GM21423 (cell line): ENCODE results near the gene S100PBP.

Experiments
- ATAC-seq: cut with Tn5 transposase; IDR thresholded peaks from one replicate; pipeline ENCODE4 v1.9.1; 2021; ENCODE audit warnings: mild to moderate bottlenecking, moderate library complexity; ENCODE audit not compliant: unreplicated experiment

Gene S100PBP

DNA sequence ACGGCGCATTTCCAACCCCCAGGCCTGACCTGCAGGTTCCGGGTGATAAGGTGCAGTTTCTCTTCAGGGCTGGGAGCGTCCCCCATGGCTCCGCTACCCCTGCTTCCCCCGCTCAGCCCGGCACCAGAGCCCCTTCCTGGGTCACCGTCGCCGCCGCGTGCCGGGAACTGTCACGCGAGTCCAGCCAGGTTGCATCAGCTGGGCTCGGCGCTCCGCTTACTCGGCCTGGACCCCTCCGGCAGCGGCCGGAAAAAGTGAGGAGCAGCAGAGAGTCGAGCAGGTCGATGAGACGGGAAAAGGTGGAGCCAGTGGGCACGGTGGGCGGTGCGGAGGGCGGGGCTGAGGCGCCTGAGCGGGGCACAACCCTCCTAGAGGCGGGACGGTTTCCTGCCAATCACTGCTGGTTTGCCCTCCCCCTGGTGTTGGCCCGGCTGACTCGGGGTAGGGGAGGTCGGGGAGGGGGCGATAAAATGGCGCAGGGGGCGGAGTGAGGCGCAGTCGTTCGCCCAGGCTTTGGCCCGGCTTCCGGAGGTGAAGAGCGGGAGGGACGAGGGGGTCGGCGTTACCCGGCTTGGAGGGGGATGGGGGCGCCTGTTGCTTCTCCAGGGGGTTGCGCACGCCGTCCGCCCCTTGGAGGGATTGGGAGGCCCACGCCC is at the start of gene S100PBP, which contains the start of gene YARS1:
TSS of gene S100PBP (plus strand) at position 495 of the 656 bp plus-strand sequence. CDS start 8,447 bp downstream, outside the sequence.
TSS of gene YARS1 (minus strand) at position 200 of the 656 bp plus-strand sequence. CDS start at position 86, 114 bp downstream.
- ATAC-seq, result peak; percentile 86

DNA sequence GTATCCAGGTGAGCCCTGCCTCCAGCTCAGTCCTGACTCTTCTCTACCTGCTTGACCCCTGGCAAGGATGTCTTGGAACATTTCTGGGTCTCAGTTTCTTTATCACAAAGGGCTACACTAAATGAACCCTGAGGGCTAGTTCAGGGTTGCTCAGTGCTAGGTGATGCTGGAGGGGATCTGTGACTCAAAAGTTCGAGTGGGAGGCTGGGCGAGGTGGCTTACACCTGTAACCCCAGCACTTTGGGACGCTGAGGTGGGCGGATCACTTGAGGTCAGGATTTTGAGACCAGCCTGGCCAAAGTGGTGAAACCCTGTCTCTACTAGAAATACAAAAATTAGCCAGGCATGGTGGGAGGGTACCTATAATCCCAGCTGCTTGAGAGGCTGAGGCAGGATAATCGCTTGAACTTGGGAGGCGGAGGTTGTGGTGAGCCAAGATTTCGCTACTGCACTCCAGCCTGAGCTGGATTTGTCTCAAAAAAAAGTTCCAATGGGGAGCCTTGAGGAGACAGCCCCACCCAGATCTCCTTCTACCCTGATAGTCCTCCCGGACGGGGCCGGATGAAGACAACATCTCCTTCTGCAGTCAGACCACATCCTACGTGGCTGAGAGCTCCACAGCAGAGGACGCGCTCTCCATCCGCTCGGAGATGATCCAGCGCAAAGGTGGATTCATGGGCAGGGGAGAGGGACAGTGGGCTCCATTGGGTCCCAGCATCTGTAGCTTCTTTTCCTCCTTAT is 49.2 kb upstream of the S100PBP start:
- no peak for ATAC-seq

DNA sequence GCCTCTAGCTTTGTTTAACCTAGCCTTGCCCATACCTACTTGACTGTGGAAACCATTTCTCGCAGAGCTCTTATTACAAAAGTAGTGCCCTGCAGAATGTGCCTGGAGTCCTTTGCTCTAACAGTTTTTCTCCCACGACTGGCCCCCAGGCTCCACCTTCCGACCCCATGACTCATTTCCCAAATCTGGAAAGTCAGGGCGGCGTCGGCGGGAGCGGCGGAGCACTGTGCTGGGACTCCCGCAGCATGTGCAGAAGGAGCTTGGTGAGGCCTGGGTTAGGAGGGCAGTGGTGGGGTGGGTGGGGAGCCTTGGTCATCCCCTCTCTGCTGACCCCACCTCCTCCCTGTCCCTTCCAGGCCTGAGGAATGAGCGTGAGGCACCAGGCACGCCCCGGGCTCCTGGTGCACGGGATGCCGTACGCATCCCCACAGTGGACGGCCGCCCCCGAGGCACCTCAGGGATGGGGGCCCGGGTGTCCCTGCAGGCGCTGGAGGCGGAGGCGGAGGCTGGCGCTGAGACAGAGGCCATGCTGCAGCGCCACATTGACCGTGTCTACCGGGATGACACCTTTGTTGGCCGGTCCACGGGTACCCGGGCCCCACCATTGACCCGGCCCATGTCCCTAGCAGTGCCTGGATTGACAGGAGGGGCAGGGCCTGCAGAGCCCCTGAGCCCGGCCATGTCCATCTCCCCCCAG is 47.8 kb upstream of the S100PBP start:
- no peak for ATAC-seq

DNA sequence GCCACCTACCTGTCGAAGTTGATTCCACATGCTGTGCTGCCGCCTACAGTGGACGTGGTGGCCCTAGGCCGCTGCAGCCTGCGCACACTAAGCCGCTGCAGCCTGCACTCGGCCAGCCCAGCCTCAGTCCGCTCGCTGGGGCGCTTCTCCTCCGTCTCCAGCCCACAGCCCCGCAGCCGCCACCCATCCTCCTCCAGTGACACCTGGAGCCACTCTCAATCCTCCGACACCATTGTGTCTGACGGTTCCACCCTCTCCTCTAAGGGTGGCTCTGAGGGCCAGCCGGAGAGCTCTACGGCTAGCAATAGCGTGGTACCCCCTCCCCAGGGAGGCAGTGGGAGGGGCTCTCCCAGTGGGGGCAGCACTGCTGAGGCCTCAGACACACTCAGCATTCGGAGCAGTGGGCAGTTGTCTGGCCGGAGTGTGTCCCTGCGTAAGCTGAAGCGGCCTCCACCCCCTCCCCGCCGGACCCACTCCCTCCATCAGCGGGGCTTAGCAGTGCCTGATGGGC is 47.2 kb upstream of the S100PBP start:
- no peak for ATAC-seq

DNA sequence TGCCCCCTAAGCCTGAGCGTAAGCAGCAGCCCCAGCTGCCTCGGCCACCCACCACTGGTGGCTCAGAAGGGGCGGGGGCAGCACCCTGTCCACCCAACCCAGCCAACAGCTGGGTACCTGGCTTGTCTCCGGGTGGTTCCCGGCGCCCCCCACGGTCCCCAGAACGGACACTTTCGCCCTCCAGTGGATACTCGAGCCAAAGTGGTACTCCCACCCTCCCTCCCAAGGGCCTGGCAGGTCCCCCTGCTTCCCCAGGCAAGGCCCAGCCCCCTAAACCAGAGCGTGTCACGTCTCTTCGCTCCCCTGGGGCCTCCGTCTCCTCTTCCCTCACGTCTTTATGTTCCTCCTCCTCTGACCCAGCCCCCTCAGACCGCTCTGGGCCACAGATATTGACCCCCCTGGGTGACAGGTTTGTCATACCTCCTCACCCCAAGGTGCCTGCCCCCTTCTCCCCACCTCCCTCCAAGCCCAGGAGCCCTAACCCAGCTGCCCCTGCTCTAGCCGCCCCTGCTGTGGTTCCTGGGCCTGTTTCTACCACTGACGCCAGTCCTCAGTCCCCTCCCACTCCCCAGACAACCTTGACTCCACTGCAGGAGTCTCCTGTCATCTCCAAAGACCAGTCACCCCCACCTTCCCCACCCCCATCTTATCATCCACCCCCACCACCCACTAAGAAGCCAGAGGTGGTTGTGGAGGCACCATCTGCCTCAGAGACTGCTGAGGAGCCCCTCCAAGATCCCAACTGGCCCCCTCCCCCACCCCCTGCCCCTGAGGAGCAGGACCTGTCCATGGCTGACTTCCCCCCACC is 46.5 kb upstream of the S100PBP start:
- no peak for ATAC-seq

DNA sequence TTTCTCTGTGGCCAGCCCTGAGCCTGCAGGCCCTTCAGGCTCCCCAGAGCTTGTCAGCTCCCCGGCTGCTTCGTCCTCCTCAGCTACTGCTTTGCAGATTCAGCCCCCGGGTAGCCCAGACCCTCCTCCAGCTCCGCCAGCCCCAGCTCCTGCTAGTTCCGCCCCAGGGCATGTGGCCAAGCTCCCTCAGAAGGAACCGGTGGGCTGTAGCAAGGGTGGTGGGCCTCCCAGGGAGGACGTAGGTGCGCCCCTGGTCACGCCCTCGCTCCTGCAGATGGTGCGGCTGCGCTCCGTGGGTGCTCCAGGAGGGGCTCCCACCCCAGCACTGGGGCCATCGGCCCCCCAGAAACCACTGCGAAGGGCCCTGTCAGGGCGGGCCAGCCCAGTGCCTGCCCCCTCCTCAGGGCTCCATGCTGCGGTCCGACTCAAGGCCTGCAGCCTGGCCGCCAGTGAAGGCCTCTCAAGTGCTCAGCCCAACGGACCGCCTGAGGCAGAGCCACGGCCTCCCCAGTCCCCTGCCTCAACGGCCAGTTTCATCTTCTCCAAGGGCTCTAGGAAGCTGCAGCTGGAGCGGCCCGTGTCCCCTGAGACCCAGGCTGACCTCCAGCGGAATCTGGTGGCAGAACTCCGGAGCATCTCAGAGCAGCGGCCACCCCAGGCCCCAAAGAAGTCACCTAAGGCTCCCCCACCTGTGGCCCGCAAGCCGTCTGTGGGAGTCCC is 45.7 kb upstream of the S100PBP start:
- ATAC-seq, result no peak

DNA sequence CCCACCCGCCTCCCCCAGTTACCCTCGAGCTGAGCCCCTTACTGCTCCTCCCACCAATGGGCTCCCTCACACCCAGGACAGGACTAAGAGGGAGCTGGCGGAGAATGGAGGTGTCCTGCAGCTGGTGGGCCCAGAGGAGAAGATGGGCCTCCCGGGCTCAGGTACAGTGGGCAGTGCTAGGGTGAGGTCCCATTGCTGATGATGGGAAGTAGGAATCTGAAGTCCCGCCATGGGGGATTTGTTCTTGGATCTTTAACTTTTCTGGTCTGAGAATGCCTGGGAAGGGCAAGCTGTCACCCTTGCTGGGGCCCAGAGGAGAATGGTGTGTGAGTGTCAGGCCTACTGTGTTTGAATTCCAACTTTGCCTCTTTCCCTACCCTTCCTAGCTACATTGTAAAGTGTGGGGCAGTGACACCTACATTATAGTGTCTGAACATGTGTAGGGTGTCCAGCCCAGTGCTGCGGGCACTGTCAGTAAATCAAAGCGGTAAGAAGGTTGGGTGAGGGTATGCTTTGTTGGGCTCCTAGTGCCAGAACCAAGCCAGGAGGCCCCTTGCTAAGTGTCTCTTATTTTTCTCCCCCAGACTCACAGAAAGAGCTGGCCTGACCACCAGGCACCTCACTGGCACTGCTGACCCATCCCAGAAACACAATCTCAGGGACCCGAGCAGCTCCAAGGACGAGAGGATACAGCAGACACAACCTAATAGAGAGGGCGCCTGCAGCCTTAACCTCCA is 45.0 kb upstream of the S100PBP start:
- ATAC-seq, result no peak

DNA sequence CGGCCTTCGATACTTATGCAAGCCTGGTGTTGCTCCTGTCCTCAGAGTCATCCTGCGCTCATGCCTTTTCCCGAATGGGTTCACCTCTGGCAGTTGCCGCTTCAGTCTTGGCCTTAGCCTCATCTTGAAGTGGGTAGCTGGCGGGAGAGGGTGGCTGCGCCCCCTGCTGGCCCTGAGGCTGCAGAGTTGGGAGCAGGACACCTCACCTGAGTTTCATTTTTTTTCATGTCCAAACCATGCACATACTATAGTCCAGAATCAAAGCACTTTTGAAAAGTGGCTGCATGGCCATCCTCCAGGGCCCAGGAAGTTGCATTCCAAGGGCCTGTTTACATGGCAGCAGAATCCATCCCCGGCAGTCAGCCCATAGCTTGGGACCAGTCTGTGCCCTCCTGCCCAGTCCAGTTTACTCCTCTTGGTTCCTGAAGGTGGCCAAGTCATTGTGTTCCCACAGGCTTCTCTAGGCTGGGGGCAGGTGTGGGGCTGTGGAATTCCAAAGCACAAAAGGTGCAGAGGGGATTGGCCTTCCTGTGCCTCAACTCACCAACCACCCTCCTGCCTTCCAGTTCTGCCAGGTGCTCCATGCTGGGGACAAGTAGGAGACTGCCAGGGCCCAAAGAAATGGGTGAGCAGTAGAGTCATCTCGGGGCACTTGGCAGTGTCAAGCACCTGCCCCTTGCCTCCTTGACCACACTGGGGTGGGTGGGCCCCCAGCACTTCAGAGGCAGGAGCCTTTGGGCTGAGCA is 44.3 kb upstream of the S100PBP start:
- ATAC-seq, result no peak

DNA sequence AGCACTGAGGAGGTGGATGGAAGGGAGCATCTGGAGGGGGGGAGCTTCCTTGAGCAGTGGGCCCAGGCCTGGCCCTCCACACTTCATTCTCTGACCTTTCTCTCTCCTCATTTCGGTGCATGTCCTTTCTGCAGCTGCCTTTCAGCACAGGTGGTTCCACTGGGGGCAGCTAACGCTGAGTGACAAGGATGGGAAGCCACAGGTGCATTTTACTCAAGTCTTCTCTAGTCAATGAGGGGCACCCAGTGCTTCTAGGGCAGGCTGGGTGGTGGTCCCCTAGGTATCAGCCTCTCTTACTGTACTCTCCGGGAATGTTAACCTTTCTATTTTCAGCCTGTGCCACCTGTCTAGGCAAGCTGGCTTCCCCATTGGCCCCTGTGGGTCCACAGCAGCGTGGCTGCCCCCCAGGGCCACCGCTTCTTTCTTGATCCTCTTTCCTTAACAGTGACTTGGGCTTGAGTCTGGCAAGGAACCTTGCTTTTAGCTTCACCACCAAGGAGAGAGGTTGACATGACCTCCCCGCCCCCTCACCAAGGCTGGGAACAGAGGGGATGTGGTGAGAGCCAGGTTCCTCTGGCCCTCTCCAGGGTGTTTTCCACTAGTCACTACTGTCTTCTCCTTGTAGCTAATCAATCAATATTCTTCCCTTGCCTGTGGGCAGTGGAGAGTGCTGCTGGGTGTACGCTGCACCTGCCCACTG is 43.5 kb upstream of the S100PBP start:
- ATAC-seq, result no peak

DNA sequence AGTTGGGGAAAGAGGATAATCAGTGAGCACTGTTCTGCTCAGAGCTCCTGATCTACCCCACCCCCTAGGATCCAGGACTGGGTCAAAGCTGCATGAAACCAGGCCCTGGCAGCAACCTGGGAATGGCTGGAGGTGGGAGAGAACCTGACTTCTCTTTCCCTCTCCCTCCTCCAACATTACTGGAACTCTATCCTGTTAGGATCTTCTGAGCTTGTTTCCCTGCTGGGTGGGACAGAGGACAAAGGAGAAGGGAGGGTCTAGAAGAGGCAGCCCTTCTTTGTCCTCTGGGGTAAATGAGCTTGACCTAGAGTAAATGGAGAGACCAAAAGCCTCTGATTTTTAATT is 43.0 kb upstream of the S100PBP start:
- ATAC-seq, result no peak

DNA sequence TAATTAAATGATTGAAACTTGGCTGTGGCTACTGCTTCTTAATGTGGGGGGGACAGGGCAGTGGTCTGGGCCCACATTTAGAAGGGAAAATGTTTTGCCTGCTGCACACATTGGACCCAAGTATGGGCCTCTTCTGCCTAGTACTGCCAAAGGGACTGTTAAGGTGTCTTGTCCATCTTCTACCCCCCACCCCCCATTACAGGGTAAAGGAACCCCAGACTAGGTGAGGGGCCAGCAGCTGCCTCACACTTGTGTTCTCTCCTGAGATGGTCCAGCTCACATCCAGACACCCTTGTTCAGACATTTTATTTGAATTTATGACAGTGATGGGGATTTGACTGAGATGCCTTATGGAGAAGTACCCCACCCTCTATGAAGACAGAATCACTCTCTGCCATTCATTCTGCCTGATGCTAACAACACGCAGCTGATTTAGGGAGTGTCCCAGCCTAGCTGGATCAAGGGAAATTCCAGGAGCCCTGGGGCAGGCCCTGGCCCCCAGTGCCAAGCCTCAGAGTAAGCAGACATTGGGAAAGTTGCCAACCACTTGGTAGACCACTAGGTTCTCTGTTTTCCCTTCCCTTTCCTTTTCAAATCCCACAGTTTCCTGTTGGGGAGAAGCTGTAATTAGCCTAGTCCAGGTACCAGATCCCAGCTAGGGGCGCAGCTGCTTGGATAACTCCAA is 42.4 kb upstream of the S100PBP start:
- no peak for ATAC-seq

DNA sequence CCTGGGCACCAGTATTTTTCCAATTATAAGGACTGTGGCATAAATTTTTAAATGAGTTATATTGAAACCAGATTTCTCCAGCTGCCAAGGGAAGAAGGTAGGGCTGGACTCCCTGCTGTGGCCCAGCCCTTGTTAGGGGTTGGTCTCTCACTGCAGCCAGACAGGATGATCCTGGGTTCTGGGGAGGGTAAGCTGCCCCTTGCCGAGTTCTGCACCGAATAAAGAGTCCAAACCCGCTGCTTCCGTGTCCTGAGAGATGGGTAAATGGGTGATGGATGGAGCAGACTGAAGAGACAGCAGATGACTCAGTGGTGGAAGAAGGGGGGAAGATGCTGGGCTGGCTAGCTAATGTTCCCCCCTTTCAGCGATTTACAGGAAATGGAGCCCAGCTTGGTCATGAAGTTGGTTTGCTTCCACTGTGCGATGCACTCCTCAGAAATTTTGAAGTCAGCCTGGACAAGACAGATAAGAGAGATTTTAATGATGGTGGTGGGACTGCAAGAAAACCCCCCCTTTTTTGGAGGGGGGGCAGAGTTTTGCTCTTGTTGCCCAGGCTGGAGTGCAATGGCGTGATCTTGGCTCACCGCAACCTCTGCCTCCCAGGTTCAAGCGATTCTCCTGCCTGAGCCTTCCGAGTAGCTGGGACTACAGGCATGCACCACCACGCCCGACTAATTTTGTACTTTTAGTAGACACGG is 41.7 kb upstream of the S100PBP start:
- no peak for ATAC-seq

DNA sequence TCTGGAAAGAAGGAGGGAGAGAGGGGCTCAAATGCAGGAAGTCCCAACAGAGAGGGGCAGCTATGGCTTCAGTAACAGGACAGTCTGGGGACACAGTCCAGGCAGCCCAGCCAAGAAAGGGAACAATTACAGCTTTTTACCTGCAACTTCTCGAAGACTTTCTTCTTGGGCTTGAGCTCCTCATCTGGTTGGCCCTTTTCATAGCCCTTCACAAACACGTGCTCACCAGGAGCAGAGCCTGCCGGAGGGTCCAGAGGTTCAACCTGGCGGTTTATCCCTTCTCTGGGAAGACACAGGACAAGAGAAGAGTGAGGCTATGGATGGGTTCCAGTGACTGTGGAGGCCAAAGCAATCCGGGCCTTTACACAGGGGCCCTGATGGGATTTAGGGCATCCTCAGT is 38.2 kb upstream of the S100PBP start:
- ATAC-seq, result no peak

DNA sequence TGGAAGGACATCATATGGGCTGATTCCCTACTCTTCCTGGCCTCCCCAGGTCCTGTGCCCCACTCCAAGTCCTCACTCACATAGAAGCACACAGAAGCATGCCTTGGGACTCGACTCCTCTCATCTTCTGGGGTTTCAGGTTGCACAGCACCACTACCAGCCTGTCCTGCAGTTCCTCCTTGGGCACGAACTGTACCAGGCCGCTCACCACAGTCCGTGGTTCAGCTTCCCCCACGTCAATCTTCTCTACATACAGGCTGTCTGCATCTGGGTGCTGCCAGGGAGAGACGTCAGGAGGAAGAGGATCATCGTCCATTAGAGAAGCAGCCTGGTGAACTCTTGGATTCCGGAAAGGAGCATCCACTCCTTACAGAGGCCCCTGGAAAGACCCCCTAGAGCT is 37.4 kb upstream of the S100PBP start:
- ATAC-seq, result no peak

DNA sequence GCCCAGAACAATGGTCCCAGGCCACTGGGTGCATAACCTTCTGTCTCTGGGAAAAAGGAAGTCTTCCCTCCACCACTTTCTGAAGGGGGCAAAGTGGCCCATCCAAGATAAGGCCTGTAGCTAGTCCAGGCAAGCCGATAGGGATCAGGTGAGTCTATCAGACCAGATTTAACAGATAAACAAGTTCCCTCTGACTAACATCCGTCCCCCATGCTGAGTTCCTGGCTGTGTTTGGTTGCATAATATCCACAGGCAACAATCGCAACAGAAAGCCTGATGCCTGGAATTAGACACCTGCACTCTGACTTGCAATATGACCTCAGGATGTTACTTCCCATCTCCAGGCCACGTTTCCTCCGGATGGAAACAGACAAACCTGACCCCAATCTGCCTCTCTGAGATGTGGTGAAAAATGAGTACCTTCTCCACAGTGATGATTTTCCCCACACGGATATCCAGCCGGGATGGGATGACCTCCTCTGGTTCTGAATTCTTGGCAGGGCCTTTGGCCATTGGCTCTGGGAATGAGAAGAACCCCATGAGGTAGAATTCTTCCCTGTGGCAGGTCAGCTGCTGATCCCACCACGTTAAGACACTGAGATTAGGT is 36.7 kb upstream of the S100PBP start:
- ATAC-seq, result no peak

DNA sequence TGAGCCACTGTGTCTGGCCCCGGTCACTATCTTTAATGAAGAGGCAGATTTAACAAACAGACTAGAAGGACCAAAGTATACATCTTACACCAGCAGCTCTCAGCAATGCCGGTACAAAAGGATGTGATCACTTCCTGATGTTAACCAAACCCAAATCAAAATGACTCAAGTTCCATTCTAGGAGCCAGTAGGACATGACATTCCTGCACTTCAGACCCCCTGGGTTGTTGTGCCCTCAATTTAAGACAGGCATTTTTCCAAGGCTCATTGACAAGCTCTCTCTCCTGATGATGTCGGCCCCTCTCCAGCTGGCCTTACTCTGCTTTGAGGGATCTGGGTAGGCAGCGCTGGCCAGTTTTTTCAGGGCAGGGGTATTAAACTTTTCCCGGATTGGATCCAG is 35.4 kb upstream of the S100PBP start:
- no peak for ATAC-seq

DNA sequence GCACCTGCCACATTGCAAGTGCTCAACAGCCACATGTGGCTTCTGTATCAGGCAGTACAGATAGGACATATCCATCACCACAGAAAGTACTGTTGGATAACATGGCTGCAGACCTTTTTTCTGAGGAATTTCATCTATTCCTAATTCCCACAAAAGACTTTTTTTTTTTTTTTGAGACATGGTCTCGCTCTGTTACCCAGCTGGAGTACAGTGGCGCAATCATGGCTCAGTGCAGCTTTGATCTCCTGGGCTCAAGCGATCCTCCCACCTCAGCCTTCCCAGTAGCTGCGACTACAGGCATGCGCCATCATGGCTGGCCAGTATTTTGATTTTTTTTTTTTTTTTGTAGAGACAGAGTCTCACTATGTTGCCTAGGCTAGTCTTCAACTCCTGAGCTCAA is 33.6 kb upstream of the S100PBP start:
- no peak for ATAC-seq
